Activated CD8-positive, alpha-beta T cell treated with anti-CD3 and anti-CD28 coated beads, Interleukin-2, amount 10 ng/mL, durations not matched to agents 7 days and 5 days (primary cell): ENCODE results near the gene UNG. TPM values are rescaled to one million over a fixed set of nuclear protein-coding genes. Genes with fewer than 3 reads are reported as not detected.

Experiments
- ATAC-seq: fragments of 150-1000 bp; cut with Tn5 transposase; one replicate; pipeline ENCODE4 v1.10.0; 2021; ENCODE audit warnings: moderate library complexity
- CTCF ChIA-PET: fragments of 350-600 bp; sonication (Branson Sonifier 250); formaldehyde crosslinking; loops from one replicate; lab custom pipeline; 2021; ENCODE audit warnings: antibody characterized with exemption; lab: Charles Lee
- POLR2A ChIA-PET: fragments of 350-600 bp; sonication (Branson Sonifier 250); formaldehyde crosslinking; loops from one replicate; lab custom pipeline; 2021; ENCODE audit warnings: antibody characterized with exemption; lab: Charles Lee
- DNase-seq: peaks from one replicate; pipeline ENCODE4 v3.0.0-alpha.2; 2020
- H3K27ac Mint-ChIP-seq: one replicate; pipeline ENCODE4 v1.8.0; 2021; ENCODE audit warnings: mild to moderate bottlenecking, mixed read lengths
- H3K27me3 Mint-ChIP-seq: one replicate; pipeline ENCODE4 v1.8.0; 2021; ENCODE audit warnings: low read depth, mixed read lengths
- H3K36me3 Mint-ChIP-seq: one replicate; pipeline ENCODE4 v1.8.0; 2021; ENCODE audit warnings: low read depth, mixed read lengths
- H3K4me1 Mint-ChIP-seq: one replicate; pipeline ENCODE4 v1.8.0; 2021; ENCODE audit warnings: low read depth, mixed read lengths
- H3K4me3 Mint-ChIP-seq: one replicate; pipeline ENCODE4 v1.8.0; 2021; ENCODE audit warnings: mild to moderate bottlenecking, mixed read lengths
- H3K9me3 Mint-ChIP-seq: one replicate; pipeline ENCODE4 v1.8.0; 2022; ENCODE audit warnings: mixed read lengths; ENCODE audit not compliant: insufficient read depth
- total RNA-seq, 2 experiments: library from RNA; stranded (reverse); gene quantifications; one replicate each; pipeline ENCODE4 v1.2.3, GENCODE V29; 2021

The UNG gene
- total RNA-seq, 2 experiments from 2014 or later, result 61.5 to 66.8 TPM

DNA sequence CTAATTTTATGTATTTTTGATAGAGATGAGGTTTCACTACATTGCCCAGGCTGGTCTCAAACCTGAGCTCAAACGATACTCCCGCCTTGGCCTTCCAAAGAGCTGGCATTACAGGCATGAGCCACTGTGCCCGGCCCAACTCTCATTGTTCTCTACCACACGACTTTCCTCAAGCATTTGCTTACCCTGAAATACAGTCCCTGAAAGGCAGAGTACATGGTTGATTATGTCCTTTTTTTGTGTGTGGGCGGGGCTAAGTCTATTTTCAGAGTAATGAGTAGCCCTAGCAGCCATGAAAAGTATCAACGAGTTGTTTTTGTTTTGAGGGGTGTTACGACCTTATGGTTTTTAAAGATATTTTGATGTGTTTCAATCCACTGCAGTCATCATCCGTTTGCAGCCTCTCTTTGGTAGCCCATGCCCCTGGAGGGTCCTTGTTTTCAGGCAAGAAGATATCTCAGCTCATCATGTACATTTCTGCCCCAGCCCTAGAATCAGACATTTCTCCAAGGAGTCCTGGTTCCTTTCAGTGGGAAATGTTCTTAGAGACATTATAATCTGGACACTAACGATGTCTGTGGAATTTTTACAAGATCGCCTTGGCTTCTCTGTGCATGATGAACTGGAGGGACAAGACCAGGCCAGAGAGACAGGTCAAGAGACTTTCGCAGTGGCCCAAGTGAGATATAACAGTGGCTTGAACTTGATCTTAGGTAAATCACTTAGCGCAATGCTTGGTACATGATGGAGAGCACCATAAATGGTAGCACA lies 27.7 kb downstream of the UNG start:
- ChIA-PET POLR2A (no interaction called here), CTCF (interaction anchor here (1.0 kb wide), 1 partner anchor 13 kb away, joined by 6 read pairs; no protein-coding TSS in a partner anchor)
- Mint-ChIP-seq H3K27me3 (peaks cover 2% of the 10 kb centered on the region), H3K4me3 (no peak overlapping the region), H3K9me3 (no peaks in the 10 kb centered on the region), H3K36me3 (no peaks in the 10 kb centered on the region), H3K4me1 (no peaks in the 10 kb centered on the region), H3K27ac (no peak overlapping the region)
- DNase-seq (no peak), ATAC-seq (no peak)

DNA sequence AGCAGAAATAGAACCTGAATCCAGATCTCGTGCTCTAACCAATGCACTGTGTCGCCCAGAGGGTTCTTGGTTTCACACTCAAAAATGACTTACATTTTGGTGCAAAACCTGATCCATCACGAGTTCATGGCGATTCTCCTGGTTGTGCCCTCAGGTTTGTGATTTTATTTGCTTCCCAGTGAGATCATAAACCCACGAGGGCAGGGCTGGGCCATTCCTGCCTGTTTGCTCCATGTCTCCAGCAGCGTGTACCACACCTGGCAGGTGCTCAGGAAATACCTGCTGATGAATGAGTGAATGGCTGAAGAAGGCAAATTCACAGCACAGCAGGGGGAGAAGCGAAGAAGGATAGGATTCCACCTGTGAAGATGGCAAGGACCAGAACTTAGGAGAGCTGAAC lies 28.4 kb downstream of the UNG start:
- no peak overlapping the region for H3K27ac Mint-ChIP-seq
- no peak overlapping the region for H3K4me3 Mint-ChIP-seq
- ChIA-PET POLR2A (no interaction called here), CTCF (no interaction called here)
- no peaks in the 10 kb centered on the region for H3K36me3 Mint-ChIP-seq
- H3K9me3 Mint-ChIP-seq, result no peaks in the 10 kb centered on the region
- no peaks in the 10 kb centered on the region for H3K4me1 Mint-ChIP-seq
- no peak for ATAC-seq
- DNase-seq, result no peak
- H3K27me3 Mint-ChIP-seq, result peaks cover 2% of the 10 kb centered on the region

DNA sequence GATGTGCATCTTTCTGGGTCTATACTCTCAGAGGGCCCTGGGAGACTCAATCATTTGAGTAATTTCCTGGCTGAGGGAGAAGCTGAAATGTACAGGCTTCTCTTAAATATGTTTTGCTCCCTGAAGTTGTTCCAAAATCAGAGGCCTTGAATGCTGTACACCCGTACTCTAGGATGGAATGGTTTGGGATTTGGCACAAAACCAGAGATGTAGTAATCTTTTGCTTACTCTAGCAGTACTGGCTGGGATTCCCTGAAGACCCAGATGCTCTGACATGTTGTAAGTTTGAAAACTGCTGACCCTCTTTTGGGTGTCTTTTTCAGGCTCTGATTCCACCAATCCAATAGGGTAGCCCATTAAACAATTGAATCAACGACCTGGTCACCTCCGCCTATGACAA lies 29.4 kb downstream of the UNG start:
- ChIA-PET POLR2A (no interaction called here), CTCF (interaction anchor here (1.0 kb wide), 1 partner anchor 15 kb away, joined by 3 read pairs; no protein-coding TSS in a partner anchor)
- peaks cover 2% of the 10 kb centered on the region for H3K27me3 Mint-ChIP-seq
- no peak overlapping the region for H3K4me3 Mint-ChIP-seq
- DNase-seq (no peak), ATAC-seq (no peak)
- no peaks in the 10 kb centered on the region for H3K9me3 Mint-ChIP-seq
- H3K27ac Mint-ChIP-seq, result no peak overlapping the region
- H3K4me1 Mint-ChIP-seq, result no peaks in the 10 kb centered on the region
- H3K36me3 Mint-ChIP-seq, result no peaks in the 10 kb centered on the region

DNA sequence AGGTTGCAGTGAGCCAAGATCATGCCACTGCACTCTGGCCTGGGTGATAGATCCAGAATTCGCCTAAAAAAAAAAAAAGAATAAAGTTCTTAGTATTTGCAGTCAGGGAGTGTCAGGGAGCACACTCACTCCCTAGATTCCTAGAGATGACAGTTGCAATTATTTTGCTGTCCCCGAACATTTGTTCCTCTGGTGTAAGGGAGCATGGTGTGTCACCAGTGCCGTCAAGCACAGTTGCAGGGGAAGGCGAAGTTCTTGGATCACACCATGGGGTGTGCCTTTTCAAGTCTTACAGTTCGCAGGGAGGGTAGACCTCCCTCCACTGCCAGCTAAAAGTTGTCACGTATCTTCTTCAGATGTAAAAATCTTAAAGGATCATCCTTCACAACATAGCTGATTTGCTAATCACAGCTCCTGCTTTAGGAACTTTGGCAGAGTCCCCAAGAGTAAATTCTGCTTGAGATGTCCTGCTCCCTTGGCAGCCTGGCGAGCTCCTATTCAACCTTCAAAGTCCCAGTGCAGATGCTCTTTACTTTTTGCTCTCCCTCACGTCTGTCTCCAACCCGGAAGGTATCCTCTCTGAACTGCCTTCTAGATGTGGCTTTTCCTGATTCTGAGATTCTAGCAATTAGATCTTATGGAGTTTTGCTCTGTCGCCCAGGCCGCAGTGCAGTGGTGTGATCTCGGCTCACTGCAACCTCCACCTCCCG lies 30.3 kb downstream of the UNG start:
- Mint-ChIP-seq H3K4me1 (no peaks in the 10 kb centered on the region), H3K9me3 (no peaks in the 10 kb centered on the region), H3K4me3 (no peak overlapping the region), H3K27me3 (peaks cover 2% of the 10 kb centered on the region), H3K27ac (no peak overlapping the region), H3K36me3 (no peaks in the 10 kb centered on the region)
- POLR2A ChIA-PET, result no interaction called here
- DNase-seq, result no peak
- CTCF ChIA-PET, result interaction anchor here (1.0 kb wide), 1 partner anchor 16 kb away, joined by 3 read pairs; no protein-coding TSS in a partner anchor
- no peak for ATAC-seq

DNA sequence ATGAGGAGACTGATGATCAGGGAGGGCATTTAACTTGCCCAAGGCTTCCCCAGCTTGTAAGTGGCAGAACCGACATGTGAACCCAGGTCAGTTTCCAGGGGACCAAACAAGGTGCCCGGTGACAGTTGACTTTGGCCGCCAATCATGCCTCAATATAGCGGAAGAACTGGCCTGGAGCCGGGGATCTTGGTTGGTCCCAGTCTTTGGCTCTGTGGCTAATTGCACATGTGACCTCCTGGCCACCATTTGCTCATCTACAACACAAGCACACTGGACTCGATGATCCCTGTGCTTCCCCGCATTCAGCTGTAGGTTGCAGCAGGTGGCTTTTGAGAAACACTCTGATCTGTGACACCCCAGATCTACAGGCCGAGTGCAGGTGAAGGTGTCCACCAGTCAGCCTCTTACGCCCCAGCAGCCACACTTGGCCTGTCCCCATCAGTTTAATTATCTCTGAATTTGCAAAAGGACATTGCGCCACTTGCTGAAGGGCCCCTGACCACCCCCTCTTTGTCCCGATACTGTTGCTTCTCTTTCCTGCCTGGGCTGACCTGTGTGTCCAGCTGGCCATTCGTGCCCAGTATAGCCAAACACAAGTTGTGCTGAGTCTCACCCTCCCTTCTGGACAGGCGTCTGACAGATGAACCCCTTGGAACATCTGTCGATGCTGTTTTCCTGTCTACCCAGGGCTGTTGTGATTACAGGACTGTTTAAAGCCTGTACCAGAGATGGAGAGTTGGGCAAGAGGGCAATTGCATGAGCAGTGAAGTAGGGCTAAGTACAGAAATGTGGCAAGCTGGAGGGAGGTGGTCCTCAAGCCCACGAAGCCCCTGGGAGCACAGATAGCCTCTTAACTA lies 33.1 kb downstream of the UNG start:
- no peaks in the 10 kb centered on the region for H3K36me3 Mint-ChIP-seq
- H3K27ac Mint-ChIP-seq, result no peak overlapping the region
- no peak overlapping the region for H3K4me3 Mint-ChIP-seq
- H3K27me3 Mint-ChIP-seq, result peaks cover 4% of the 10 kb centered on the region
- POLR2A ChIA-PET, result no interaction called here
- no peak for ATAC-seq
- H3K9me3 Mint-ChIP-seq, result no peaks in the 10 kb centered on the region
- CTCF ChIA-PET, result interaction anchor here (1.4 kb wide), 1 partner anchor 263 kb away, joined by 3 read pairs; no protein-coding TSS in a partner anchor
- DNase-seq, result no peak
- no peaks in the 10 kb centered on the region for H3K4me1 Mint-ChIP-seq

DNA sequence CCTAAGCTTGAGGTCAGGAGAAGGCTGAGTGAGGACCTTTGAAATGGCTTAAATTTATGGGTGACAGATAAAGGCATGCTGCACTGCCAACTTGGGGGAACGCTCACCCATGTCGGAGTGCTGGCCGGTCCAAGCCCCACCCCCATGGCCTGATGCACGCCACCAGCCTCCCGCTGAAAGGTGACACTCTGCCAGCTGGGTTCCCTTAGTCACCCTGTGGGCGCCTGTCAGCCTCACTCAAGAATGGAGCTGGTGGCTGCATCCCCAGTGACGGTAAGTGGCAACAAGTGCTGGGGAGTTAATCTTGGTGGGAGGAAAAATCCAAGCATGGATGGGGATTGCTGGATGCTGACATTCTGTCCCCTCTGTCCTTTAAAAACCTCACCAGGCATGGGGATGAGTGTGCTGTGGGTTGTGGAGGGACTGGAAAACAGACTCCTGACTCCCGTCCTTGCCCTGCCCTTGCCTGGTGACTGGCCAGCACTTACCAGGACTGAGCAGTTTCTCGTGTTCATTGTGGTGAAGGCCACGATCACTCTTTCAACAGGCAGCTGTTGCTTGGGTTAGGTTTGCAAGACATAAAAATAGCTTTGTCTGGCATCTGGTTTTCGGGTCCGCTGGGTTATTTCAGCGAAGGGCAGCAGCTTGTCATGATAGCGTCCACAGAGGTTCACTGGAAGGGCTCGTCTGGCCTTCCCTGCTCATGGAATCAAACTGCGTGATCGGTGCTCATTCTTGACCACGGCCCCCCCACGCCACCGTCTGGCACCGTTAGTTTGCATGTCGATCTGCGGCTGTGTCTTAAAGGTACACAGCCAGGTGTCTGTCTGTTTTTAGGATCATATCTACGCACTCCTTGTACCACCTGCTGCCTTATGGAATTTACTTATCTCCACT lies 34.0 kb downstream of the UNG start:
- Mint-ChIP-seq H3K4me3 (no peak overlapping the region), H3K36me3 (no peaks in the 10 kb centered on the region), H3K9me3 (no peaks in the 10 kb centered on the region), H3K27ac (no peak overlapping the region), H3K27me3 (peaks cover 4% of the 10 kb centered on the region), H3K4me1 (no peaks in the 10 kb centered on the region)
- ChIA-PET CTCF (interaction anchor here (1.4 to 1.6 kb wide), 2 partner anchors 20 to 262 kb away, joined by 3 to 5 read pairs; no protein-coding TSS in a partner anchor), POLR2A (no interaction called here)
- no peak for ATAC-seq
- DNase-seq, result no peak

DNA sequence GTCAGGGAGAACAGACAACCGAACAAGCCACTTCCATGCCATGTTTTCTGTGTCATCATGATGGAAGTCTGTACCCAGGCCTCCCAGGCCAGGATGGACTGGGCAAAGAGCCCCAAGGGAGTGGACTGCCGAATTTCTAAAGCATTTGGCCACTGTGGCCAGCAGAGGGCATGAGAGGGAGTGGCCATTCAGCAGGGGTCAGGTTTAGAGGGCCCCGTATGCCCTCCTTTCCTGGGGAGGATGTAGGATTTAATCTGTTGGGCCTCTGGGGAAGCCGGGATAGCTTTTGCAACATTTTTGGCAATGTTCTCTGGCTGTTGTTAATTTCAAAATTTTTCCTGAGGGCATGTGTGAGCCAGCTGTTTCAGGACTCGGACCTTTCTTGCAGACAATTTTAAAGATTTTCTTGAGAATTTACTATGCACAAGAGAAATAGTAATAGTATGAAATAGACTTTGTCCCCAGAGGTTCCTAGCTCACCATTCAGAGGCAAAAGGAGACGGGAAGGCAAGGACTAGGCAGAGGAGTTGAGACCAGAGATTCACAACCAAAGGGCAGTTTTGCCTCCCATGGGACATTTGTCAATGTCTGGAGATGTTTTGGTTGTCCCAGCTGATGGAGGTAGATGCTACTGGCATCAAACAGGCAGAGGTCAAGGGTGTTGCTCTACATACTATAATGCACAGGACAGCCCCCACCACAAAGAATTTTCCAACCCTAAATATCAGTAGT lies 37.0 kb downstream of the UNG start:
- no peaks in the 10 kb centered on the region for H3K36me3 Mint-ChIP-seq
- no peak overlapping the region for H3K4me3 Mint-ChIP-seq
- H3K27me3 Mint-ChIP-seq, result peaks cover 2% of the 10 kb centered on the region
- DNase-seq, result no peak
- ATAC-seq, result no peak
- H3K9me3 Mint-ChIP-seq, result no peaks in the 10 kb centered on the region
- ChIA-PET CTCF (interaction anchor here (1.6 kb wide), 1 partner anchor 43 kb away, joined by 4 read pairs; no protein-coding TSS in a partner anchor), POLR2A (no interaction called here)
- no peaks in the 10 kb centered on the region for H3K4me1 Mint-ChIP-seq
- no peak overlapping the region for H3K27ac Mint-ChIP-seq

DNA sequence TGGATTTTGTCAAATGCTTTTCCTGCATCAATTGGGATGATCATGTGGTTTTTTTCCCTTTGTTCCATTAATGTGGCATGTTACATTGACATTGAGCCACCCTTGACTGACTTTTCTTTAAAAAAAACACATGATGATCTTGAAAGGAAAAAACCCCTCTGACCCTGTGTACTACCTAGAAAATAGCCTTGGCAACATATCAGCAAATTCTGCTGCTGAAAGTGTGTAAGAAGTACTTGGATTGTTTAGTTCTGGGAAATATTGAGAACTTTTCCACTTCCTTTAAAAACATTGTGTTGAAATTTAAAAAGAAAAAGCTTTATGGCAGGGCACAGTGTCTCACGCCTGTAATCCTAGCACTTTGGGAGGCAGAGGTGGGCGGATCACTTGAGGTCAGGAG lies 39.7 kb downstream of the UNG start:
- DNase-seq (no peak), ATAC-seq (no peak)
- POLR2A ChIA-PET, result no interaction called here
- H3K4me3 Mint-ChIP-seq, result no peak overlapping the region
- no peak overlapping the region for H3K27ac Mint-ChIP-seq
- no peaks in the 10 kb centered on the region for H3K9me3 Mint-ChIP-seq
- no peaks in the 10 kb centered on the region for H3K4me1 Mint-ChIP-seq
- H3K36me3 Mint-ChIP-seq, result no peaks in the 10 kb centered on the region
- CTCF ChIA-PET, result no interaction called here
- H3K27me3 Mint-ChIP-seq, result peaks cover 2% of the 10 kb centered on the region

DNA sequence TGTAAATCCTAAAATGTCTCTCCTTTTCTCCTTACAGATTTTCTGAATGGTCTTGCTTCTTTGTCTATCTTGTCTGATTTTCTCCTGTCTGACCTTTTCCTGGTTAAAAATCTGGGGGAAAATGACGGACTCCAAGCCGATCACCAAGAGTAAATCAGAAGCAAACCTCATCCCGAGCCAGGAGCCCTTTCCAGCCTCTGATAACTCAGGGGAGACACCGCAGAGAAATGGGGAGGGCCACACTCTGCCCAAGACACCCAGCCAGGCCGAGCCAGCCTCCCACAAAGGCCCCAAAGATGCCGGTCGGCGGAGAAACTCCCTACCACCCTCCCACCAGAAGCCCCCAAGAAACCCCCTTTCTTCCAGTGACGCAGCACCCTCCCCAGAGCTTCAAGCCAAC lies 42.0 kb downstream of the UNG start:
- Mint-ChIP-seq H3K36me3 (no peaks in the 10 kb centered on the region), H3K4me3 (no peak overlapping the region), H3K9me3 (no peaks in the 10 kb centered on the region), H3K27ac (no peak overlapping the region), H3K4me1 (peaks cover 5% of the 10 kb centered on the region), H3K27me3 (peaks cover 2% of the 10 kb centered on the region)
- ChIA-PET CTCF (no interaction called here), POLR2A (interaction anchor here (1.0 kb wide), 1 partner anchor 16 kb away, joined by 4 read pairs; no protein-coding TSS in a partner anchor)
- ATAC-seq (no peak), DNase-seq (no peak)

DNA sequence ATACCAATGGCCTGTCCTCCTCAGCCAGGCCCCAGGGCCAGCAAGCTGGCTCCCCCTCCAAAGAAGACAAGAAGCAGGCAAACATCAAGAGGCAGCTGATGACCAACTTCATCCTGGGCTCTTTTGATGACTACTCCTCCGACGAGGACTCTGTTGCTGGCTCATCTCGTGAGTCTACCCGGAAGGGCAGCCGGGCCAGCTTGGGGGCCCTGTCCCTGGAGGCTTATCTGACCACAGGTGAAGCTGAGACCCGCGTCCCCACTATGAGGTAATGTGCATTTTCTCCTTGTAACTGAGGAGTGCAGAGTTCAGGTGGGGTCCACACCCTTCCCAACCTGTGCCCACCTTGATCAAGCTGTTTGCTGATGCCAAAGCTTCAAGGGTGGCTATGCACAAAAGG lies 42.4 kb downstream of the UNG start:
- Mint-ChIP-seq H3K4me3 (no peak overlapping the region), H3K27me3 (peaks cover 2% of the 10 kb centered on the region), H3K36me3 (no peaks in the 10 kb centered on the region), H3K27ac (no peak overlapping the region), H3K4me1 (peaks cover 5% of the 10 kb centered on the region), H3K9me3 (no peaks in the 10 kb centered on the region)
- POLR2A ChIA-PET, result interaction anchor here (1.0 kb wide), 1 partner anchor 15 kb away, joined by 4 read pairs; no protein-coding TSS in a partner anchor
- ATAC-seq (no peak), DNase-seq (no peak)
- CTCF ChIA-PET, result no interaction called here
